GM13976 (cell line): ENCODE data around the gene LENG8.

Source experiments
- DNase-seq: peaks from one replicate; pipeline ENCODE4 v3.0.0; 2012; ENCODE audit warnings: low spot score
- CTCF ChIP-seq: IDR thresholded peaks from 2 replicates; pipeline ENCODE4 v1.5.1; 2012; ENCODE audit warnings: borderline replicate concordance, mild to moderate bottlenecking; ENCODE audit not compliant: insufficient read depth; ENCODE audit errors: extremely low read depth, missing control alignments, control extremely low read depth
- in situ Hi-C: fragments of 300-500 bp; cut with MboI; formaldehyde crosslinking; loops from one replicate; pipeline ENCODE4 v1.12.0; 2022; ENCODE audit warnings: low sequenced_read_pairs, mixed read lengths, inconsistent platforms; ENCODE audit not compliant: unreplicated experiment

Gene LENG8

DNA sequence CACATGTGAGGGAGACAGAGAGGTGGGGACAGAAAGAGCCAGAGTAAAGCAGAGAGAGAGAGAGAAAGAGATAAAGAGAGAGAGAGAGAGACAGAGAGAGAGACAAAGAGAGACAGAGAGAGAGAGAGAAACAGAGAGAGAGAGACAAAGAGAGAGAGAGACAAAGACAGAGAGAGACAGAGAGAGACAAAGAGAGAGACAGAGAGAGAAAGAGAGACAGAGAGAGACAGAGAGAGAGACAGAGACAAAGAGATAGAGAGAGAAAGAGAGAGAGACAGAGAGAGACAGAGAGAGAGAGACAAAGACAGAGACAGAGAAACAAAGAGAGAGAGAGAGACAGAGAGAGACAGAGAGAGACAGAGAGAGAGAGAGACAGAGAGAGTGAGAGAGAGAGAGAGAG, 38.0 kb upstream of the LENG8 start:
- in situ Hi-C loops: no loop called here
- no peak for TF ChIP-seq CTCF
- no peak for DNase-seq

- in situ Hi-C loops: no loop called here
- TF ChIP-seq CTCF: no peak
- DNase-seq: no peak
Measured at GRCh38 chr19:54412877-54413276, 36.1 kb upstream of the LENG8 start.

DNA sequence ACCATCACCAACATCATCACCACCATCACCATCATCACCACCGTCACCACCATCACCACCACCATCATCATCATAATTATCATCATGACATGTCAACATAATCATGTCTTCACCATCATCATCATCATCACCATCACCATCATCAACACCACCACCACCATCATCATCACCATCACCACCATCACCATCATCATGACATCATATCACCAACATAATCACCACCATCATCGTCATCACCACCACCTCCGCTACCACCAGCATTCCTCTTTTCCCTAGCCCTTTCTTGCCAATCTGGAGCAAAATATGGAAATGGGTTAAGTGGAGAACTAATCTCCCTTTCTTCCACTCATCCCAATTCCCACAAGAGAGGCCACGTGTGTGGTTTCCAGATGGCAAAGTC, 34.8 kb upstream of the LENG8 start:
- in situ Hi-C loops: no loop called here

DNA sequence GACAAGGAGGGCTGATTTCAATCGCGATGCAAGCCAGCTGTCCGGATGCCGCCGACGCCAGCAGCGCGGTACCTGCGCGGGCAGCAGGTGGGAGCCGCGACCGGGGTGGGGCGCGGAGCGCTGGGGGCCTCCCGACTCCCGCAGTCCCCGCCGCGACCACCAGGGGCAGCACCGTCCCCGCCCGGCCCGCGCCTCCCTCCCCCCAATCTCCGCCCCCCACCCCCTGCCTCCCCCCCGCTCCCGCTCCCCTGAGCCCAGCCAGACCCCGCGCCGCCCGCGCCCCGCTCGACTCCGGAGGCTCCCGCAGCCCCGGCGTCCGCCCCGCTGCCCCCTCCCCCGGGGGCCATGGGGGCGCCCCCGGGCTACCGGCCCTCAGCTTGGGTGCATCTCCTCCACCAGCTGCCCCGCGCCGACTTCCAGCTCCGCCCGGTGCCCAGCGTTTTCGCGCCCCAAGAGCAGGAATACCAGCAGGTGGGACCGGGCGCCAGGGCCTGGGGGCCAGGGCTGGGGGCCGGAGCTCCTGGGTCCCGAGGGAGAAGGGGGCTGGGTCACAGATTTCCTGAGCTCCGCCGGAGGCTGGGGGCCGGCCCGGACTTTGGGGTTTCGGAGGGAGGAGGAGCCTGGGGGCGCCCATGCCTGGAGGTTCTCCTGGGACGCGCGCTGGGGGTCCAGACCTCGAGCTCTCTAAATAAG, 33.6 kb upstream of the LENG8 start, which contains the start of gene TTYH1:
Gene TTYH1 (plus strand): TSS at position 257 of the 693 bp plus-strand sequence. CDS start 89 bp downstream, at position 346.
- in situ Hi-C loops: no loop called here
- TF ChIP-seq CTCF: peak; percentile 20
- DNase-seq: peak; percentile 73

More for the DNA sequence above, 34.8 kb upstream of the LENG8 start:
- DNase-seq: no peak
- no peak for TF ChIP-seq CTCF

DNA sequence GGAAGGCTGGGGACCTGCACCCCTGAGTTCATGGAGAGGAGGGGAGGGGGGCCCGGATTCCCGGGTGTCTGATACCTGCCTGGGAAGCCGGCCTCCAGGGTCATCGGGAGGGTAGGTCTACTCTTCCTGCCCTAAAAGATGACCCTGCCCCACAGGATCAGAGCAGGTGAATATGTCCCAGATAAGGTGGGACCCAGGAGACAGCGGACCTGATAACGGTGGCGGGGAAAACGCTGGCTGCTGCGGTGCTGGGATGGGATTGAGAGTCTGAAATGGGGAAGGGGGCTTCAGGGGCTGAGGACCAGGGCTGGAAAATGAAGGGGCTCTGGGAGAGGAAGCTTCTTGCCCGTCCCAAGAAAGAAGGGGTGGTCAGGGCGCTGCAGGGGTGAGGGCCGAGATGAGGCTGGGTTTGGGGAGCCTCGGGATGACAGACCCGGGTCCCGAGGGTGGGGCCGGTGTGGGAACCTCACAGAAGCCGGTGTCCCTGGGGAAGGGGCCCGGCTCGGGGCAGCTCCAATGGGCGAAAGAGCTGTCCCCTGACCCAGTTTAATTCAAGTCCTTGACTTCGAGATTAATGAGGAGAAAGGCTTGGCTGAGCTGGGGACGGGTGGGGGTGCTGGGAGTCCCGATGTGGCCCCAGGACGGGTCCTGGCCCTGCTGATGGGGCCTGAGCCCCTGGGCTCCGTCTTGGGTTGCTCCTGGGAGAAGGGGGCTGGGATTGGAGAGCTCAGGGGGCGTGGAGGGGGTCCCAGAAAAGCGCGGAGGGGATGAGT, 32.9 kb upstream of the LENG8 start:
- DNase-seq: no peak
- TF ChIP-seq CTCF: no peak
- in situ Hi-C loops: no loop called here

DNA sequence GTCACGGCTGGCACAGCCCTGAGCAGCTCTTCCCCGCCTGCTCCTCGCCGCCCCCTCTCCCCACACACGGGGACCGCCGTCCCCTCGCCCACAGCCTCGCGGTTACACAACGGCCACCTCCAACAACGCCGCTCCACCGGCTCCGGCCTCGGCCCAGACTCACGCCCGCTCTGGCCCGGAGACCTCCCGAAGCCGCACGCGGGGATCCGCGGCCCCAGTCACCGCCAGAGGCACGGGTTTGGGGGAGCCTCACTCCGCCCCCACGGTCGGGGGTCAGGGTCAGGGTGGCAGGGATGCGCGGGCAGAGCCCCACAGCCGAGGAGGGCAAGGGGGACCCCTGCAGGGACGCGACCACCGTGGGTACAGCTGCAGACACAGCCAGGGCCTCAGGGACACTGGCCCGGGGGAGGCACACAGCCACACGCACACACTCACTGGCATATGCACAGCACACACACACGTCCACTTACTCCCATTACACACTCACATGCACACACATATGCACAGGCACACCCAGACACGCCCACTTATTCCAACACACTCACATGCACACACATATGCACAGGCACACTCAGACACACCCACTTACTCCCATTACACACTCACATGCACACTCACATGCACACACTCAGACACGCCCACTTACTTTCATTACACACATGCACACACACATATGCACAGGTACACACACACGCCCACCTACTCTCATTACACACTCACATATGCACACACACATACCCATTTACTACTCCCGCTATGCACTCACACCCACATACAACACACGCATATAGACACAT, 32.1 kb upstream of the LENG8 start:
- TF ChIP-seq CTCF: no peak
- in situ Hi-C loops: no loop called here
- DNase-seq: no peak
